GM12878 (cell line): ENCODE results near the gene NAA10. TPM values are rescaled to one million over a fixed set of nuclear protein-coding genes. Genes with fewer than 3 reads are reported as not detected.

Experiments
- ATAC-seq: fragments of 200-7000 bp; cut with Tn5 transposase; 3 replicates; pipeline ENCODE4 v1.9.1; 2020; ENCODE audit warnings: mild to moderate bottlenecking, moderate library complexity
- BruUV-seq: library from RNA; stranded (reverse); fragments of 400-500 nt; replicated peaks from 2 replicates; lab custom pipeline; 2021; lab: Mats Ljungman, UMichigan
- CTCF ChIA-PET: fragments of 300-600 bp; sonication (Branson Sonifier 250); formaldehyde crosslinking; extraction: SDS; loops from one replicate; lab custom pipeline; 2021; ENCODE audit warnings: inconsistent platforms; lab: Yijun Ruan, JAX
- POLR2A ChIA-PET: fragments of 350-600 bp; formaldehyde crosslinking; extraction: SDS; loops from one replicate; lab custom pipeline; 2021; ENCODE audit warnings: inconsistent platforms; lab: Charles Lee
- RAD21 ChIA-PET: fragments of 300-600 bp; sonication (Branson Sonifier 250); formaldehyde crosslinking; loops from one replicate; lab custom pipeline; 2023; ENCODE audit warnings: antibody characterized with exemption; ENCODE audit not compliant: unreplicated experiment; lab: Charles Lee
- SMC1A ChIA-PET: fragments of 300-600 bp; sonication (Branson Sonifier 250); formaldehyde crosslinking; loops from one replicate; lab custom pipeline; 2023; ENCODE audit not compliant: unreplicated experiment, uncharacterized antibody; lab: Charles Lee
- DNase-seq: peaks from one replicate; pipeline ENCODE4 v3.0.0-alpha.2; 2011; ENCODE audit warnings: low read depth, low spot score
- FAIRE-seq: peaks from 3 replicates; lab custom pipeline; 2011; peaks lifted over from hg19 to GRCh38; lab: Jason Lieb, UNC
- H2AFZ ChIP-seq: 2 replicates; pipeline ENCODE4 v1.6.0; 2011; ENCODE audit warnings: low read depth, low read length, control low read depth; ENCODE audit not compliant: control insufficient read depth
- H3K27ac ChIP-seq: 2 replicates; pipeline ENCODE4 v1.5.1; 2011; ENCODE audit warnings: control low read depth; ENCODE audit not compliant: control insufficient read depth, insufficient read depth
- H3K27me3 ChIP-seq, 2 experiments: replicated peaks in 1 of 2; 2 replicates each; pipeline versions ENCODE4 v1.6.0 to v1.6.1; 2011; ENCODE audit warnings: low read length in 1 of 2; ENCODE audit not compliant: control insufficient read depth in 2 of 2, insufficient read depth in 2 of 2
- H3K36me3 ChIP-seq, 2 experiments: 2 replicates each; pipeline ENCODE4 v1.5.1; 2011; ENCODE audit warnings: low read length in 1 of 2; ENCODE audit not compliant: control insufficient read depth in 2 of 2, insufficient read depth in 2 of 2
- H3K4me1 ChIP-seq: 2 replicates; pipeline ENCODE4 v1.6.1; 2011; ENCODE audit warnings: mild to moderate bottlenecking, low read length, moderate library complexity, mixed read lengths; ENCODE audit not compliant: control insufficient read depth, insufficient read depth
- H3K4me2 ChIP-seq: 2 replicates; pipeline ENCODE4 v1.6.0; 2011; ENCODE audit warnings: control low read depth; ENCODE audit not compliant: control insufficient read depth, insufficient read depth
- H3K4me3 ChIP-seq: fragments of 200-600 bp; sonication (generic); 2 replicates; pipeline ENCODE4 v1.5.1; 2016
- H3K79me2 ChIP-seq: 2 replicates; pipeline ENCODE4 v1.6.0; 2011; ENCODE audit warnings: low read length; ENCODE audit not compliant: control insufficient read depth, insufficient read depth
- H3K9ac ChIP-seq: 2 replicates; pipeline ENCODE4 v1.8.0; 2011; ENCODE audit warnings: low read length, control low read depth, mixed read lengths; ENCODE audit not compliant: control insufficient read depth, insufficient read depth
- H3K9me3 ChIP-seq: replicated peaks from 3 replicates; pipeline ENCODE4 v1.5.1; 2011; ENCODE audit warnings: mild to moderate bottlenecking, low read length; ENCODE audit not compliant: control insufficient read depth, insufficient read depth
- H4K20me1 ChIP-seq: 2 replicates; pipeline ENCODE4 v1.6.0; 2011; ENCODE audit not compliant: control insufficient read depth, insufficient read depth
- BRCA1 ChIP-seq: IDR thresholded peaks from 2 replicates; pipeline ENCODE4 v1.6.1; 2011; ENCODE audit warnings: low read depth, low read length, improper control_type of control experiment
- CREB1 ChIP-seq: IDR thresholded peaks from 2 replicates; pipeline ENCODE4 v1.6.1; 2012; ENCODE audit warnings: low read depth, mild to moderate bottlenecking, inconsistent platforms
- EGR1 ChIP-seq, 2 experiments: IDR thresholded peaks; 1 replicate in 1 of 2; 2 replicates in 1 of 2; pipeline ENCODE4 v1.6.1; 2011 to 2012; ENCODE audit warnings: low read depth in 2 of 2, low read length in 2 of 2, borderline replicate concordance in 1 of 2, mild to moderate bottlenecking in 1 of 2, moderate library complexity in 1 of 2
- MEF2B ChIP-seq: fragments of 450-650 bp; IDR thresholded peaks from 2 replicates; pipeline ENCODE4 v1.6.1; 2018; ENCODE audit warnings: mild to moderate bottlenecking, moderate library complexity; ENCODE audit not compliant: partially characterized antibody, poor library complexity, severe bottlenecking
- MTA2 ChIP-seq: fragments of 450-650 bp; IDR thresholded peaks from 2 replicates; pipeline ENCODE4 v1.6.1; 2016; ENCODE audit warnings: low read depth, mild to moderate bottlenecking, moderate library complexity
- SIX5 ChIP-seq: IDR thresholded peaks from 2 replicates; pipeline ENCODE4 v1.6.1; 2011; ENCODE audit warnings: mild to moderate bottlenecking, low read depth, low read length, moderate library complexity; ENCODE audit not compliant: severe bottlenecking
- SMARCA5 ChIP-seq: fragments of 450-650 bp; IDR thresholded peaks from 2 replicates; pipeline ENCODE4 v1.6.1; 2017; ENCODE audit warnings: mild to moderate bottlenecking
- TBL1XR1 ChIP-seq: IDR thresholded peaks from 2 replicates; pipeline ENCODE4 v1.6.1; 2012; ENCODE audit warnings: low read depth, low read length, improper control_type of control experiment
- WGBS: methylation state at CpG from one replicate; pipeline ENCODE4 v1.1.6; 2016; ENCODE audit warnings: low lambda C conversion rate; ENCODE audit not compliant: insufficient replicate concordance, insufficient coverage; ENCODE audit errors: missing lambda C conversion rate; 5-methylcytosine and 5-hydroxymethylcytosine counted together
- in situ Hi-C: fragments of 300-500 bp; cut with MboI; formaldehyde crosslinking; loops from 9 replicates; pipeline ENCODE4 v1.14.3; 2018; ENCODE audit warnings: mixed read lengths
- intact Hi-C: fragments of 100-400 bp; cut with micrococcal nuclease; formaldehyde crosslinking; loops from one replicate; pipeline ENCODE4 v1.14.2; 2022; ENCODE audit not compliant: unreplicated experiment
- polyA plus RNA-seq, 11 experiments: library from polyadenylated mRNA; depleted of rRNA in 4 of 11; unstranded in 6 of 11; stranded (reverse) in 5 of 11; fragments of >200 nt; fragmentation: Nextera tagmentation in 4 of 11; fragmentation: Illumina TruSeq in 1 of 11; extraction: Ambion mirVana in 4 of 11; extraction: Trizol in 1 of 11; gene quantifications; 1 replicate in 1 of 11; 2 replicates in 10 of 11; pipeline versions ENCODE4 v1.2.1 to v1.2.3, GENCODE V29; 2011 to 2016; ENCODE audit warnings: inconsistent platforms in 2 of 11, missing spikeins in 2 of 11, low read depth in 1 of 11
- total RNA-seq, 4 experiments: library from RNA; depleted of rRNA in 3 of 4; stranded (reverse); fragments of >200 nt in 3 of 4; fragmentation: Illumina TruSeq in 1 of 4; extraction: Trizol in 1 of 4; gene quantifications; 2 replicates each; pipeline versions ENCODE4 v1.2.1 to v1.2.3, GENCODE V29; 2013 to 2021

The NAA10 gene
- total and polyA plus RNA-seq, 10 of the 15 experiments (the other 5 are each of a cell fraction or from before 2014, with no cell fraction given): 7.9 to 212 (median 98.9) TPM

DNA sequence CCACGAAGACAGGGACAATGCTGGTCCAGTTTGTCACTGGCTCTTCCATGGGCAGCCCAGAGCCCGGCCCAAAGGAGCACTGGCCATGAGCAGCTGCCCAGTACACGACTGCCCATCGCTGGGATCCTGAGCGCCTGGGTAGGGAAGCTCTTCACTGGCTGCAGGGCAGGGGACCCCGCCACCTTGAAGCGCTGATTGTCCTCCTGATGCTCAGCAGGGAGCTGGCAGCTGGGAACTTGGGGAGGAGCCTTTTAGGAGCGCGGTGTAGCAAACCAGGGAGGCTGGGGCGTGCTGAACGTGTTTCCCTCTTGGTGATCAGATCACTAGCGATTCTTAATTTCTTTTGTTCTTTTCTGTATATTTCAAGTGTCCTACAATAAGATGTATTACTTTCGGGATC is 50.7 kb downstream of the NAA10 start:
- H3K4me3 ChIP-seq: no peak overlapping the region
- no peaks in the 10 kb centered on the region for H3K79me2 ChIP-seq
- no peaks in the 10 kb centered on the region for H4K20me1 ChIP-seq
- H2AFZ ChIP-seq: no peak overlapping the region
- ChIA-PET SMC1A (no interaction called here), POLR2A (no interaction called here), CTCF (no interaction called here), RAD21 (no interaction called here)
- in situ Hi-C loops: no loop called here
- H3K36me3 ChIP-seq: no peaks in the 10 kb centered on the region
- DNase-seq: no peak
- TF ChIP-seq MTA2 (no peak), BRCA1 (no peak), TBL1XR1 (no peak), SMARCA5 (no peak), SIX5 (no peak), CREB1 (no peak), MEF2B (no peak), EGR1 (IDR thresholded peaks at IDR 0.05; ENCODE audit: borderline replicate concordance in 1 of 2, low read depth in 2 of 2, low read length in 2 of 2) (no peak)
- no peak for FAIRE-seq
- no peak overlapping the region for H3K27ac ChIP-seq
- no peaks in the 10 kb centered on the region; the same call in 1 of the 2 replicates for H3K4me1 ChIP-seq
- intact Hi-C loops: no loop called here
- peaks cover 0 to 2% of the 10 kb centered on the region in 2 experiments; a peak in 3 of 4 replicates for H3K27me3 ChIP-seq
- ATAC-seq: no peak
- BruUV-seq: no TSS peak
- H3K4me2 ChIP-seq: no peak overlapping the region
- no peaks in the 10 kb centered on the region for H3K9me3 ChIP-seq
- WGBS: 48% methylated on average over 13 of the region's 13 CpGs
- H3K9ac ChIP-seq: no peak overlapping the region
